GM19372 (cell line): Measurements from ENCODE around the gene GPC3.

ENCODE experiments used
- ATAC-seq: cut with Tn5 transposase; IDR thresholded peaks from one replicate; pipeline ENCODE4 v1.9.1; 2021; ENCODE audit warnings: mild to moderate bottlenecking, low read depth, moderate library complexity; ENCODE audit not compliant: unreplicated experiment

Gene GPC3

GRCh38 chrX:133586443-133586842 lies 399.0 kb downstream of the GPC3 start:
- no peak for ATAC-seq

- no peak for ATAC-seq
Observed at GRCh38 chrX:133583825-133584224, 401.6 kb downstream of the GPC3 start.

DNA sequence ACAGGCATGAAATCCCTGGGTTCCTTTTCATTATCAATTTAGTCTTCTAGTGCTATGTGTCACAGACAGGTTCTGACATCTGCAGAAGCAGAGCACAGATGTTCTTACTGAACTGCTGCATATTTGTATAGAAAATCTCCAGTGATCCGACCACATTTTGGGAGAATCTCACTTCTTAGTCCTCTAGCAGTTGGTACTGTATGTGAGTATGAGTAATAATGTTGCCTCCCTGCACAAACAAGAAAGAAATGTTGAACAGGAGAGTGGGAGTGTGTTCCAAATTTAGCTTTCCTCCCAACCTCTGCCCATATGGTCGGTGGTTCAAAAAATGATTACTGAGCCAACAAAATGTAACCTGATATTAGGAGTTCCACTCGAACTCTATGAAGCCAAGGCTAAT lies 404.8 kb downstream of the GPC3 start:
- no peak for ATAC-seq

DNA sequence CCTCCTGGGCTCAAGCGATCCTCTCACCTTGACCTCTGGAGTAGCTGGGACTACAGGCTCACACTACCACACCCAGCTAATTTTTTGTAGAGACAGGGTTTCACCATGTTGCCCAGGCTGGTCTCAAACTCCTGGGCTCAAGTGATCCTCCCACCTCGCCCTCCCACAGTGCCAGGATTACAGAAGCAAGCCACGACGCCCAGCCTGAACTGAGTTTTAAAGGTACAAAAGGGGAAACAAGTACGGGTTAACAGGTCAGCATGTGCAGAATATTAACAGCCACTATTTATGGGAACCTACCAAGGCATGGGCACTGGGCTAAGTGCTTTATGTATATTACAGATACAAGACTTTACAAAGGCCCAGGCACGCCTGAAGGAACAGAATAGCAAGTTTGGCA lies 405.8 kb downstream of the GPC3 start:
- ATAC-seq, result no peak

DNA sequence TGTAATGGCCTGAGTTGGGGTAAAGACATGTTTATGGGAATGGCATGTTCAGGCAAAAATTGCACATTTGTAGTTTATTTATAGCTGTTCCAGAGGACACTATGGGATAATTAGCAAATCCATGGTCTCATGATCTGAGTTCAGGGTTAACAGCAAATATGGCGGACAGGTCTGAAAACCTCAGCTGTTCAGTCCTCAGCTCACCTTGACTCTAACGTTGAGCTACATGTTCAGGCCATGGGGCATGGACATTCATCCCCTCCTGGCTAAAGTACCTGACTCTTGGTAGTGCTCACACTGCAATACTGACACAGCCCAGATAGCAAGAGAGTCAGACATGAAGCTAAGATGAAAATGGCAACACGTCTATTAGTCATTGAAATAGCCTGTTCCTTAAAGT lies 408.5 kb downstream of the GPC3 start:
- no peak for ATAC-seq

GRCh38 chrX:133575501-133576136 lies 409.8 kb downstream of the GPC3 start:
- no peak for ATAC-seq

DNA sequence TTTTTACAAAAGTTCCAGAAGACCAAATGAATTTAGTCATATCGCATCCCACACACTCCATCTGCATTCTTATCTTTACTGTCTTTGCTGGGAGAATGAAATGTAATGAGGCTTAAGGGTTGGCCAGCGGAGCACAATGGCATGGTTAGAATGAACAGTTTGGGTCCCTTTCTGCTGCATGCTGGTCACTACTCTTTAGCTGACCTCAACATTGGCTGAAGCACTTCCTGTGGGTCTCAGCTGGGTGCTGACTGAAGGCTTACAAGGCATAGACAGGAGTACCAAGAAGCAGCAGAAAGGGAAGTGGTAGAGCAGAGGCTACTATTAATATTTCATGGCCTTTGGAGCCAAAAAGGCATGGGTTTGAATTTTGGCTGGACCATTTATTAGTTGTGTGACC lies 410.7 kb downstream of the GPC3 start:
- ATAC-seq, result no peak

DNA sequence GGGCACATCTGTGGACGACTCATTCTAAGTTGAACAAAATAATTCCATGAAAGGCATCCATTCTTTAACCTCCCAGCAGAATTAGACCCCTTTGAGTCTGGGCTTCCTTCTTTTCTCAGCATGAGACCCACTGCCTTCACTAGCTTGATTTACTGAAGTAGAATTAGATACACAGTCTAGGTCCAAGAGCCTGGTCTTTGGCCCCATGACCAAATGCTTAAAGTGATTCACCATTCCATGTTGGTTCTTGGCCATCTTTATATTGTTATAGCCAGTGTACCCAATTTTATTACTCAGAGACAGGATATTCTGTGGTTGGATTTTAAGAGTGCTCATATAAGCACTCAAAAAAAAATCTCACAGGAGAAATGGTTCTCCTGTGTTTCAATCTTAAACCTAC lies 414.8 kb downstream of the GPC3 start:
- ATAC-seq, result no peak

- no peak for ATAC-seq
Observed at GRCh38 chrX:133569217-133569616, 416.2 kb downstream of the GPC3 start.

GRCh38 chrX:133568109-133568508 lies 417.3 kb downstream of the GPC3 start:
- no peak for ATAC-seq

GRCh38 chrX:133566876-133567275 lies 418.5 kb downstream of the GPC3 start:
- ATAC-seq, result no peak

DNA sequence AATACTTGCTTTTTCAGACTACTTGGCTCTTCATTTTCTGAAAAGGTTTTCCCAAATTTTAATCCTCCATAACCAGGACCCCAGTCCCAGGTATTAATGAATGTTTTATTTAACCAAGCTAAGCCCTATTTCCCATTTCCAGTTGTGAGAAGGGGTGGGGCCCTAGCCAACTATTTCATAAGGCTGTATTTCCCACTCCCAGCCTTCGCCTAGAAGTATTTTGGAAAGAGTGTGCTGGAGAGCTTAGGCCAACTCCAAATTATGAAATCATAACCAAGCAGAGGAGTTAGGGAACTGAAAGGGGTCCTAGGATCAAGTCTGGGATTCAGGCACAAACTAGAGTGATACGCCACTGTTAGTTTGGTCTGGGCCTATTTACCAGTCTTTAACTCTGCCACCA lies 421.7 kb downstream of the GPC3 start:
- ATAC-seq, result no peak

DNA sequence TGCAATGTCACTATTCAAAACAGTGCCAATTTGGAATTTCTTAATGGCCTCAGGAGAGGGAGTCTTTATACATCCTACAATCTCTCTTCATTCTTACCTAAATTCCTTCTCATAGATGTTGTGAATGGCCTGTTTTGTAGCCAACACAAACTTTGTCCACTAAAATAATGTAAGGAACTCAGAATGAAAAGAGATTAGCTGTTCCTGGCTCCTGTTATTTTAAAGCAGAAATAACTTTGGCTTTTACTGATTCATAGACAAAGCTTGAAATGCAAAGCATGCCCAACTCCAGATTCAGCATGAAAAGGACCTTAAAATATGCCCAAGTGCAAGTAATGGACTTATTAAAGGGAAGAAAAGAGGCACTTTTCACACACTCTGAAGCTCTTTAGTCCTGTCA lies 424.1 kb downstream of the GPC3 start:
- ATAC-seq, result no peak

GRCh38 chrX:133559909-133560308 lies 425.5 kb downstream of the GPC3 start:
- no peak for ATAC-seq

GRCh38 chrX:133555782-133556458 lies 429.5 kb downstream of the GPC3 start:
- ATAC-seq, result no peak

GRCh38 chrX:133550665-133551485 lies 434.5 kb downstream of the GPC3 start:
- no peak for ATAC-seq

- no peak for ATAC-seq
Observed at GRCh38 chrX:133549295-133549933, 436.0 kb downstream of the GPC3 start.

GRCh38 chrX:133546441-133546840 lies 439.0 kb downstream of the GPC3 start:
- ATAC-seq, result no peak

GRCh38 chrX:133544778-133545177 lies 440.6 kb downstream of the GPC3 start:
- no peak for ATAC-seq

DNA sequence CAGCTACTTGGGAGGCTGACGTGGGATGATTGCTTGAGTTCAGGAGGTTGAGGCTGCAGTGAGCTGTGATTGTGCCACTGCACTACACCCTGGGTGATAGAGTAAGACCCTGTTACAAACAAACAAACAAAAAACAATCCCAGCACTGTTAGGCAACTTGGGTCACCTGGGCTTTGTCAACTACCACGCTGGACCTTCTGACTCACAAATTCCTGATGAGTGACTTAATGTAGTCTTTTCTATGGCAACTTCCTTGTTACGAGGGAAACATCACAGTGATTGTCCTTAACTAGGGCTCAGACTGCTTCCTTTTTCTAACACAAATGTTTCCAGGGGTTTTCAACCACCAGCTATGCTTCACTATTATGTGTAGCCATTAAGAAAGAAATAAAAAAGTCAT lies 441.3 kb downstream of the GPC3 start:
- no peak for ATAC-seq

- no peak for ATAC-seq
Observed at GRCh38 chrX:133543654-133544053, 441.7 kb downstream of the GPC3 start.
